ENCODE data around the gene PTH. TPM values are rescaled to one million over a fixed set of nuclear protein-coding genes. Genes with fewer than 3 reads are reported as not detected.

PTH gene
- polyA plus RNA-seq, 1 experiment: not detected

DNA sequence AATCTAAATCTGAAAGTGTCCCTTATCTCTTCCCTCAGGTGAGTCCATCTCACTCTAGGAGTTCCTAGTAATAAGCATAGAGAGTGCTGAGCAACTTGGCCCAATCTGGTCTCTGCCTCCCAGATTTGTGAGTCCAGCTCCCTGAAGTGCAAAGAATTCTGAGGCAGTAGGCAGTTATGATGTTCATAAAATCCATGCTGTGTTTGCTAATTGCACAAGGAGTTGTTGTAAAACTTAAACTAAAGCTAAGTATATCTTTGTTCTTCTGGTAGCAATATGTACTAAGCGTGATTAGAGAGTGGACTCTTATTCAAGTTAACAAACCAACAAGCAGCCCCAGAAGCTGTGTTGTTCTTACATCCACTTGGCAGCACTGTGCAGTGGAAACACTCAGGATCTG is 7.6 kb upstream of the PTH start:
- no peak for DNase-seq (ENCODE audit: low read depth, low spot score)
- no peaks in the 10 kb centered on the region for H3K9me3 ChIP-seq (ENCODE audit: control insufficient read depth, insufficient read depth, low read length)
- CTCF ChIA-PET: interaction anchor here (0.6 to 1.2 kb wide), 2 partner anchors 16 to 38 kb away, joined by 4 to 5 read pairs; no protein-coding TSS in a partner anchor
- TF ChIP-seq, protein P1, sequence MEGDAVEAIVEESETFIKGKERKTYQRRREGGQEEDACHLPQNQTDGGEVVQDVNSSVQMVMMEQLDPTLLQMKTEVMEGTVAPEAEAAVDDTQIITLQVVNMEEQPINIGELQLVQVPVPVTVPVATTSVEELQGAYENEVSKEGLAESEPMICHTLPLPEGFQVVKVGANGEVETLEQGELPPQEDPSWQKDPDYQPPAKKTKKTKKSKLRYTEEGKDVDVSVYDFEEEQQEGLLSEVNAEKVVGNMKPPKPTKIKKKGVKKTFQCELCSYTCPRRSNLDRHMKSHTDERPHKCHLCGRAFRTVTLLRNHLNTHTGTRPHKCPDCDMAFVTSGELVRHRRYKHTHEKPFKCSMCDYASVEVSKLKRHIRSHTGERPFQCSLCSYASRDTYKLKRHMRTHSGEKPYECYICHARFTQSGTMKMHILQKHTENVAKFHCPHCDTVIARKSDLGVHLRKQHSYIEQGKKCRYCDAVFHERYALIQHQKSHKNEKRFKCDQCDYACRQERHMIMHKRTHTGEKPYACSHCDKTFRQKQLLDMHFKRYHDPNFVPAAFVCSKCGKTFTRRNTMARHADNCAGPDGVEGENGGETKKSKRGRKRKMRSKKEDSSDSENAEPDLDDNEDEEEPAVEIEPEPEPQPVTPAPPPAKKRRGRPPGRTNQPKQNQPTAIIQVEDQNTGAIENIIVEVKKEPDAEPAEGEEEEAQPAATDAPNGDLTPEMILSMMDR (IDR thresholded peaks at IDR 0.05; ENCODE audit: low read depth, low read length): no peak
- peaks cover 2% of the 10 kb centered on the region for H3K27me3 ChIP-seq (ENCODE audit: control insufficient read depth, insufficient read depth, low read length)
- H3K4me3 ChIP-seq (ENCODE audit: low read depth, low read length): no peak overlapping the region
- H3K27ac ChIP-seq (ENCODE audit: low read depth, low read length): no peak overlapping the region
- POLR2A ChIA-PET: no interaction called here

DNA sequence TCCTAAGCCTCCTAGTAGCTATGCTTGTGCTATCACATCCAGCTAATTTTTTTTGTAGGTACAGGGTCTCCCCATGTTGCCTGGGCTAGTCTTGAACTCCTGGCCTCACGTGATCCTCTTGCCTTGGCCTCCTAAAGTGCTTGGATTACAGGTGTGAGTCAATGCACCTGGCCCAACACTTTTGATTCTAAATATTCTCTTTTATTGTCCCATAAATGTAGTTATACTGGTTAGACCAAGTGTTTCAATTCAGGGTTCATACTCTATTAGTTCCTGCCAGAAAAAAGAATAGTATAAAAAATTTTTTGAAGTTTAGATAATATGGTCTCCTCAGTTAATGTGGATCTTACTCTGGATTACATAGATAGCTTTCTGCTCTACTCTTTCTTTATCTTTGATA is 6.7 kb upstream of the PTH start:
- POLR2A ChIA-PET: no interaction called here
- CTCF ChIA-PET: no interaction called here
- TF ChIP-seq, protein P1 (IDR thresholded peaks at IDR 0.05; ENCODE audit: low read depth, low read length): no peak

DNA sequence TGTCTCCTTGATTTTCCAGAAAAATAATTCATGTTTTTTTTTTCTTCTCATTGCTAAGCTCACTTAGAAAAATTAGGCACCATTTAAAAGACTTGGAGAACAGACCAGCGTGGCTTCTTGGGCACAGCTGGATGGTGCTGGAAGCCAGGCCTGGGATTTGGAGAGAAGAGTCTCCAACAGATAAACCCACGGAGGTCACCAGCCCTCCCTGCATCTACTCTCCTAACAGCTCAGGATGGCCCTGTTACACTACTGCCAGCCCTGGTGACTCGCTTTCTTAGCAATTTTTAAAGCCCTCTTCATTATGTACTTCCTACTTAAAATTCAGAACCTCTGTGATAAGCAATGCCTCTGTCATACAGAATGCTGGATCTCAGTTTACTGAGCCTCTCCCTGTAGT is 1.7 kb downstream of the PTH start:
- no peaks in the 10 kb centered on the region for H3K27me3 ChIP-seq (ENCODE audit: control insufficient read depth, insufficient read depth, low read length)
- ChIA-PET CTCF (no interaction called here), POLR2A (no interaction called here)
- H3K27ac ChIP-seq (ENCODE audit: low read depth, low read length): no peak overlapping the region
- TF ChIP-seq, protein P1 (IDR thresholded peaks at IDR 0.05; ENCODE audit: low read depth, low read length): no peak
- no peak for DNase-seq (ENCODE audit: low read depth, low spot score)
- H3K4me3 ChIP-seq (ENCODE audit: low read depth, low read length): no peak overlapping the region
- H3K9me3 ChIP-seq (ENCODE audit: control insufficient read depth, insufficient read depth, low read length): no peaks in the 10 kb centered on the region

More for the DNA sequence above, 6.7 kb upstream of the PTH start:
- H3K27me3 ChIP-seq (ENCODE audit: control insufficient read depth, insufficient read depth, low read length): peaks cover 2% of the 10 kb centered on the region
- no peak overlapping the region for H3K4me3 ChIP-seq (ENCODE audit: low read depth, low read length)
- no peak overlapping the region for H3K27ac ChIP-seq (ENCODE audit: low read depth, low read length)
- no peak for DNase-seq (ENCODE audit: low read depth, low spot score)
- H3K9me3 ChIP-seq (ENCODE audit: control insufficient read depth, insufficient read depth, low read length): no peaks in the 10 kb centered on the region

DNA sequence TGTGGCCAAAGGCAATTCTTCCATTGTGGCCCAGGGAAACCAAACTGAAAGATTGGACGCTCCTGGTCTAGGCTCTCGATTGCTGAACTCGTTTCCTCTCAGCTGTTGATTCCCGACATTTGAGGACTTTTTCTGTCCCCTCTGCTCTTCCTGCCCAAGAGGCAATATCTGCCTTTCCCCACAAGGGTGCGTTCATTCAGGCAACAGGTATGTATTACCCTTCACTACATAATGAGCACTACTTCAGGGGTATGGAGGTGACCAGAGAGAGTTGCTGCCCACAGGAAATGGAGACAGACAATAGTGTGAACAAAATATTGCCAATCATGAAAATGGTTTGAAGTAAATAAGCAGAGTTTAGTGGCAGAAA is 8.2 kb downstream of the PTH start:
- Histone ChIP-seq H3K27ac (ENCODE audit: low read depth, low read length) (no peak overlapping the region), H3K27me3 (ENCODE audit: control insufficient read depth, insufficient read depth, low read length) (peaks cover 2% of the 10 kb centered on the region), H3K9me3 (ENCODE audit: control insufficient read depth, insufficient read depth, low read length) (peaks cover 4% of the 10 kb centered on the region; the same call in 1 of the 2 replicates), H3K4me3 (ENCODE audit: low read depth, low read length) (no peak overlapping the region)
- DNase-seq (ENCODE audit: low read depth, low spot score): no peak
- TF ChIP-seq, protein P1 (IDR thresholded peaks at IDR 0.05; ENCODE audit: low read depth, low read length): peak; percentile 34; the same call in 1 of the 2 replicates
- ChIA-PET POLR2A (no interaction called here), CTCF (interaction anchor here (0.6 to 1.1 kb wide), 6 partner anchors 10 to 809 kb away, joined by 3 to 6 read pairs (median 4); partner anchors contain the start of gene BTBD10)

DNA sequence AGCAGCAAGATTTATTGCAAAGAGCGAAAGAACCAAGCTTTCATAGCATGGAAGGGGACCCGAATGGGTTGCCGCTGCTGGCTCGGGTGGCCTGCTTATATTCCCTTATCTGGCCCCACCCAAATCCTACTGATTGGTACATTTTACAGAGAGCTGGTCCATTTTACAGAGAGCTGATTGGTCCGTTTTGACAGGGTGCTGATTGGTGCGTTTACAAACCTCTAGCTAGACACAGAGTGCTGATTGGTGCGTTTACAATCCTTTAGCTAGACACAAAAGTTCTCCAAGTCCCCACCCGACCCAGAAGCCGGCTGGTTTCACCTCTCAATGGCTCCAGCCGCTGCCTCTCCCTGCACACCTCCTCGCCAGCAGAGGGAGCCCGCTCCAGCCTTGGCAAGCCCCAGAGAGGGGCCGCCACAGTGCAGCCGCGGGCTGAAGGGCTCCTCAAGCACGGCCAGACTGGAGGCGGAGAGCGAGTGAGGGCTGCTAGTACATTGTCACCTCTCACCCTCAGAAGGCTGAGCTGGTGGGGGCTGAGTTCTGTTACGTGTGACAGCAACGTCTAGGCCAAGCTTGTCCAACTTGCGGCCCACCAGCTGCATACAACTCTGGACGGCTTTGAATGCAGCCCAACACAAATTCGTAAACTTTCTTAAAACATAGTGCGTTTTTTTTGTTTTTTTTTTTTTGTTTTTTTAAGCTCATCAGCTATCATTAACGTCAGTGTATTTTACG is 8.7 kb downstream of the PTH start:
- CTCF ChIA-PET: interaction anchor here (0.6 to 1.1 kb wide), 6 partner anchors 9 to 810 kb away, joined by 3 to 6 read pairs (median 4); partner anchors contain the start of gene BTBD10
- POLR2A ChIA-PET: no interaction called here
- TF ChIP-seq, protein P1 (IDR thresholded peaks at IDR 0.05; ENCODE audit: low read depth, low read length): 0 out of 2 replicates have a peak, but pooled peaks have one; percentile 8
- H3K4me3 ChIP-seq (ENCODE audit: low read depth, low read length): no peak overlapping the region
- no peak for DNase-seq (ENCODE audit: low read depth, low spot score)
- H3K27me3 ChIP-seq (ENCODE audit: control insufficient read depth, insufficient read depth, low read length): peaks cover 2% of the 10 kb centered on the region
- no peak overlapping the region for H3K27ac ChIP-seq (ENCODE audit: low read depth, low read length)
- peaks cover 4% of the 10 kb centered on the region; the same call in 1 of the 2 replicates for H3K9me3 ChIP-seq (ENCODE audit: control insufficient read depth, insufficient read depth, low read length)
